HepG2 (cell line): ENCODE data around the gene IRF3. TPM values are rescaled to one million over a fixed set of nuclear protein-coding genes. Genes with fewer than 3 reads are reported as not detected.
A peak's percentile ranks its signal among the peaks of the same experiment; 100 is the strongest.

ENCODE experiments used
- ATF5 ChIP-seq: sonication (generic); formaldehyde crosslinking; IDR thresholded peaks from 2 replicates; pipeline ENCODE4 v1.4.0; 2020; ENCODE audit warnings: mild to moderate bottlenecking, low read depth, missing genetic modification reagents
- BATF2 ChIP-seq: sonication (generic); formaldehyde crosslinking; IDR thresholded peaks from 2 replicates; pipeline ENCODE4 v1.8.0; 2022; ENCODE audit warnings: mild to moderate bottlenecking, missing genetic modification reagents, moderate library complexity
- CREB1 ChIP-seq, 2 experiments: fragments of 450-650 bp in 1 of 2; IDR thresholded peaks; 2 replicates each; pipeline ENCODE4 v1.6.1; 2016 to 2017; ENCODE audit warnings: control low read depth in 1 of 2, mild to moderate bottlenecking in 1 of 2, missing compliant biosample characterization in 1 of 2, missing genetic modification characterization in 1 of 2
- FOSL1 ChIP-seq: sonication (generic); formaldehyde crosslinking; IDR thresholded peaks from 2 replicates; pipeline ENCODE4 v1.9.0; 2021; ENCODE audit warnings: missing genetic modification reagents, borderline replicate concordance
- MBD4 ChIP-seq: IDR thresholded peaks from 2 replicates; pipeline ENCODE4 v1.6.1; 2012; ENCODE audit warnings: low read length, inconsistent platforms, borderline replicate concordance
- MBNL3 ChIP-seq: fragments of 250-450 bp; sonication (Bioruptor Pico); conservative IDR thresholded peaks from 2 replicates; pipeline ENCODE4 v1.8.0; 2022; ENCODE audit warnings: mild to moderate bottlenecking, inconsistent platforms
- MED8 ChIP-seq: sonication (generic); formaldehyde crosslinking; IDR thresholded peaks from 2 replicates; pipeline ENCODE4 v1.8.1; 2023; ENCODE audit warnings: mild to moderate bottlenecking, missing genetic modification reagents; ENCODE audit not compliant: insufficient replicate concordance
- RFXAP ChIP-seq: sonication (generic); formaldehyde crosslinking; IDR thresholded peaks from 2 replicates; pipeline ENCODE4 v1.4.0; 2020; ENCODE audit warnings: missing genetic modification reagents, borderline replicate concordance
- TFDP2 ChIP-seq: sonication (generic); formaldehyde crosslinking; IDR thresholded peaks from 2 replicates; pipeline ENCODE4 v1.4.0; 2020; ENCODE audit warnings: missing genetic modification reagents
- ZKSCAN8 ChIP-seq: IDR thresholded peaks from 2 replicates; pipeline ENCODE4 v1.6.1; 2016; ENCODE audit warnings: borderline replicate concordance, missing genetic modification reagents, missing compliant biosample characterization
- ZNF317 ChIP-seq: sonication (generic); formaldehyde crosslinking; IDR thresholded peaks from 2 replicates; pipeline ENCODE4 v1.5.0; 2020; ENCODE audit warnings: mild to moderate bottlenecking, missing genetic modification reagents
- ZNF432 ChIP-seq: sonication (generic); formaldehyde crosslinking; IDR thresholded peaks from 2 replicates; pipeline ENCODE4 v1.5.0; 2020; ENCODE audit warnings: missing genetic modification reagents, mild to moderate bottlenecking, borderline replicate concordance
- ZNF784 ChIP-seq: sonication (generic); formaldehyde crosslinking; IDR thresholded peaks from 2 replicates; pipeline ENCODE4 v1.5.1; 2020; ENCODE audit warnings: missing genetic modification reagents, mild to moderate bottlenecking, borderline replicate concordance
- polyA plus RNA-seq, 8 experiments: library from polyadenylated mRNA; depleted of rRNA in 3 of 8; stranded (reverse) in 7 of 8; unstranded in 1 of 8; fragments of >200 nt; fragmentation: Illumina TruSeq in 4 of 8; extraction: Trizol in 4 of 8; gene quantifications; 2 replicates each; pipeline versions ENCODE4 v1.2.1 to v1.2.3, GENCODE V29; 2011 to 2016; ENCODE audit warnings: low read depth in 4 of 8, missing spikeins in 1 of 8, mixed read lengths in 1 of 8; ENCODE audit not compliant: insufficient read depth in 1 of 8
- total RNA-seq, 5 experiments: library from RNA; depleted of rRNA; stranded (reverse); fragments of >200 nt; fragmentation: Illumina TruSeq; extraction: Trizol; gene quantifications; 2 replicates each; pipeline ENCODE4 v1.2.3, GENCODE V29; 2016; ENCODE audit warnings: low read depth in 1 of 5
- TF ChIP-seq, protein P1 (sequence below): sonication (generic); formaldehyde crosslinking; IDR thresholded peaks from 2 replicates; pipeline ENCODE4 v1.5.0; 2020; ENCODE audit warnings: mild to moderate bottlenecking, low read depth, missing genetic modification reagents, borderline replicate concordance
- TF ChIP-seq, protein P2 (sequence below): sonication (generic); formaldehyde crosslinking; IDR thresholded peaks from 2 replicates; pipeline ENCODE4 v1.5.1; 2020; ENCODE audit warnings: mild to moderate bottlenecking, missing genetic modification reagents, borderline replicate concordance
- TF ChIP-seq, protein P3 (sequence below): sonication (generic); formaldehyde crosslinking; IDR thresholded peaks from 2 replicates; pipeline ENCODE4 v1.4.0; 2020; ENCODE audit warnings: missing genetic modification reagents

IRF3 gene
- total and polyA plus RNA-seq, 2 of the 13 experiments (the other 11 are each of a cell fraction or from before 2014, with no cell fraction given), result 61.9 to 65.5 TPM

DNA sequence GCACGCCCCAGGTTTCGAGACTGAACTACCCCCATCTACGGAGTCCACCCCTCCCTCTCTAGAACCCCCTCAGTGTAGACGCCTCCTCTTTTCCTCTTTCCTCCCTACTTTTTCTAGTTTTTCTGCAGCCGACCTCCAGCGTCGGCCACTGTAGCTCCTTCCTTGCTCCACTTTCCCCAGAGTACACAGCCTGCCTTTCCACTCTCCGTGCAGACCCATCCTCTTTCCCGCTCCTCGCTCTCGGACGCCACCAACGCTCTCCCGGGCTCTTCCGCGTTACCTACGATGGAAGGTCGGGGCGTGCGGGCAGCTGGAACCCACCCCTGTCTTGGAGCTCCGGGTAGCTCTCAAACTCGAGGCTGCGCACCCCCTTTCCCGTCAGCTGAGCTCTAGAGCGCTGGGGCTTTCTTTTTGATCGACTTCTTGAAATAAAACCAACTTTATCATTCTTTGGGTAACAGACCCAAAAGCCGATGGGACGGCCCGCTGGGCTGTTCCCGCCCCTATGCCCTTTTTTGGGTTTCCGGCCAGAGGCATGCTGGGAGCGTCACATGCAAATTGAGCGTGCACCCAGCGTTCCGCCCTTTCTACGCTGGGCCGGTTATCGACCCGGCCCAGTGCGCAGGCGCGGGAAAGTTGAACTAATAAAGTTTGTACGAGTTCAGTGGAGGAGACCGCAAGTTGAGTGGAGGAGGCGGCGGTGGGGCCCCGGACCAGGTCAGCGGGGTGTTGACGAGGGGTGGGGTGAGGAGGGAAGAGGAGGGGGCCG is at the start of gene IRF3, which contains the start of gene BCL2L12 (continued):
- TF ChIP-seq BATF2 (CRISPR knock-in tag) (no peak), CREB1 (IDR thresholded peaks at IDR 0.05) (no peak), CREB1 (CRISPR knock-in tag; IDR thresholded peaks at IDR 0.05) (peak; percentile 88), MBD4 (no peak), MED8 (no peak), ATF5 (no peak), ZNF317 (CRISPR knock-in tag) (0 out of 2 replicates have a peak, but pooled peaks have one; percentile 33), ZKSCAN8 (CRISPR knock-in tag) (no peak; the same call in 1 of the 2 replicates), FOSL1 (CRISPR knock-in tag) (no peak), ZNF784 (CRISPR knock-in tag) (no peak), ZNF432 (CRISPR knock-in tag) (no peak), TFDP2 (peak; percentile 89), RFXAP (CRISPR knock-in tag) (no peak), MBNL3 (CRISPR knock-in tag) (no peak)
- TF ChIP-seq, protein P1, sequence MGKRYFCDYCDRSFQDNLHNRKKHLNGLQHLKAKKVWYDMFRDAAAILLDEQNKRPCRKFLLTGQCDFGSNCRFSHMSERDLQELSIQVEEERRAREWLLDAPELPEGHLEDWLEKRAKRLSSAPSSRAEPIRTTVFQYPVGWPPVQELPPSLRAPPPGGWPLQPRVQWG (CRISPR knock-in tag), result no peak
- TF ChIP-seq, protein P2, sequence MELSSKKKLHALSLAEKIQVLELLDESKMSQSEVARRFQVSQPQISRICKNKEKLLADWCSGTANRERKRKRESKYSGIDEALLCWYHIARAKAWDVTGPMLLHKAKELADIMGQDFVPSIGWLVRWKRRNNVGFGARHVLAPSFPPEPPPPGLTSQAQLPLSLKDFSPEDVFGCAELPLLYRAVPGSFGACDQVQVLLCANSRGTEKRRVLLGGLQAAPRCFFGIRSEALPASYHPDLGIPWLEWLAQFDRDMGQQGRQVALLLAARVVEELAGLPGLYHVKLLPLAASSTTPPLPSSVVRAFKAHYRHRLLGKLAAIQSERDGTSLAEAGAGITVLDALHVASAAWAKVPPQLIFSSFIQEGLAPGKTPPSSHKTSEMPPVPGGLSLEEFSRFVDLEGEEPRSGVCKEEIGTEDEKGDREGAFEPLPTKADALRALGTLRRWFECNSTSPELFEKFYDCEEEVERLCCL (CRISPR knock-in tag), result no peak
- TF ChIP-seq, protein P3, sequence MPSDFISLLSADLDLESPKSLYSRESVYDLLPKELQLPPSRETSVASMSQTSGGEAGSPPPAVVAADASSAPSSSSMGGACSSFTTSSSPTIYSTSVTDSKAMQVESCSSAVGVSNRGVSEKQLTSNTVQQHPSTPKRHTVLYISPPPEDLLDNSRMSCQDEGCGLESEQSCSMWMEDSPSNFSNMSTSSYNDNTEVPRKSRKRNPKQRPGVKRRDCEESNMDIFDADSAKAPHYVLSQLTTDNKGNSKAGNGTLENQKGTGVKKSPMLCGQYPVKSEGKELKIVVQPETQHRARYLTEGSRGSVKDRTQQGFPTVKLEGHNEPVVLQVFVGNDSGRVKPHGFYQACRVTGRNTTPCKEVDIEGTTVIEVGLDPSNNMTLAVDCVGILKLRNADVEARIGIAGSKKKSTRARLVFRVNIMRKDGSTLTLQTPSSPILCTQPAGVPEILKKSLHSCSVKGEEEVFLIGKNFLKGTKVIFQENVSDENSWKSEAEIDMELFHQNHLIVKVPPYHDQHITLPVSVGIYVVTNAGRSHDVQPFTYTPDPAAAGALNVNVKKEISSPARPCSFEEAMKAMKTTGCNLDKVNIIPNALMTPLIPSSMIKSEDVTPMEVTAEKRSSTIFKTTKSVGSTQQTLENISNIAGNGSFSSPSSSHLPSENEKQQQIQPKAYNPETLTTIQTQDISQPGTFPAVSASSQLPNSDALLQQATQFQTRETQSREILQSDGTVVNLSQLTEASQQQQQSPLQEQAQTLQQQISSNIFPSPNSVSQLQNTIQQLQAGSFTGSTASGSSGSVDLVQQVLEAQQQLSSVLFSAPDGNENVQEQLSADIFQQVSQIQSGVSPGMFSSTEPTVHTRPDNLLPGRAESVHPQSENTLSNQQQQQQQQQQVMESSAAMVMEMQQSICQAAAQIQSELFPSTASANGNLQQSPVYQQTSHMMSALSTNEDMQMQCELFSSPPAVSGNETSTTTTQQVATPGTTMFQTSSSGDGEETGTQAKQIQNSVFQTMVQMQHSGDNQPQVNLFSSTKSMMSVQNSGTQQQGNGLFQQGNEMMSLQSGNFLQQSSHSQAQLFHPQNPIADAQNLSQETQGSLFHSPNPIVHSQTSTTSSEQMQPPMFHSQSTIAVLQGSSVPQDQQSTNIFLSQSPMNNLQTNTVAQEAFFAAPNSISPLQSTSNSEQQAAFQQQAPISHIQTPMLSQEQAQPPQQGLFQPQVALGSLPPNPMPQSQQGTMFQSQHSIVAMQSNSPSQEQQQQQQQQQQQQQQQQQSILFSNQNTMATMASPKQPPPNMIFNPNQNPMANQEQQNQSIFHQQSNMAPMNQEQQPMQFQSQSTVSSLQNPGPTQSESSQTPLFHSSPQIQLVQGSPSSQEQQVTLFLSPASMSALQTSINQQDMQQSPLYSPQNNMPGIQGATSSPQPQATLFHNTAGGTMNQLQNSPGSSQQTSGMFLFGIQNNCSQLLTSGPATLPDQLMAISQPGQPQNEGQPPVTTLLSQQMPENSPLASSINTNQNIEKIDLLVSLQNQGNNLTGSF, result no peak
